SK-N-SH treated with all-trans-retinoic acid at 6 μM for 48 hours (cell line): ENCODE measurements around the gene KDM4C.

Experiments used
- ATAC-seq: fragments of 200-7000 bp; cut with Tn5 transposase; 3 replicates; pipeline ENCODE4 v1.9.1; 2020; ENCODE audit warnings: mild to moderate bottlenecking, moderate library complexity
- ARNTL ChIP-seq: fragments of 450-650 bp; formaldehyde crosslinking; IDR thresholded peaks from 2 replicates; pipeline ENCODE4 v1.5.0; 2020; ENCODE audit warnings: low read depth, mild to moderate bottlenecking, moderate library complexity, borderline replicate concordance
- CREB5 ChIP-seq: fragments of 250-450 bp; sonication (Bioruptor Pico); IDR thresholded peaks from 2 replicates; pipeline ENCODE4 v1.5.1; 2020; ENCODE audit warnings: low read depth, mild to moderate bottlenecking, moderate library complexity
- CSDC2 ChIP-seq: fragments of 250-450 bp; sonication (Bioruptor Pico); IDR thresholded peaks from 2 replicates; pipeline ENCODE4 v1.5.0; 2020; ENCODE audit warnings: mild to moderate bottlenecking, moderate library complexity
- CSRNP3 ChIP-seq: fragments of 250-450 bp; sonication (Bioruptor Pico); IDR thresholded peaks from 2 replicates; pipeline ENCODE4 v1.5.1; 2021; ENCODE audit warnings: mild to moderate bottlenecking, moderate library complexity
- ESRRG ChIP-seq: fragments of 250-450 bp; sonication (Bioruptor Pico); IDR thresholded peaks from 2 replicates; pipeline ENCODE4 v1.6.1; 2021; ENCODE audit warnings: mild to moderate bottlenecking
- GLIS3 ChIP-seq: fragments of 250-450 bp; sonication (Bioruptor Pico); IDR thresholded peaks from 2 replicates; pipeline ENCODE4 v1.5.0; 2020; ENCODE audit warnings: mild to moderate bottlenecking, moderate library complexity
- ISL1 ChIP-seq: fragments of 250-450 bp; sonication (Bioruptor Pico); IDR thresholded peaks from 2 replicates; pipeline ENCODE4 v2.1.2; 2022; ENCODE audit warnings: mild to moderate bottlenecking, moderate library complexity
- OSR1 ChIP-seq: fragments of 250-450 bp; sonication (Bioruptor Pico); IDR thresholded peaks from 2 replicates; pipeline ENCODE4 v1.8.0; 2022; ENCODE audit warnings: moderate library complexity, mild to moderate bottlenecking, inconsistent platforms
- POU6F1 ChIP-seq: fragments of 250-450 bp; sonication (Bioruptor Pico); IDR thresholded peaks from 2 replicates; pipeline ENCODE4 v1.8.0; 2021; ENCODE audit warnings: low read depth, mild to moderate bottlenecking, moderate library complexity, borderline replicate concordance
- PPARA ChIP-seq: fragments of 250-450 bp; sonication (Bioruptor Pico); IDR thresholded peaks from 2 replicates; pipeline ENCODE4 v1.5.0; 2020; ENCODE audit warnings: mild to moderate bottlenecking, borderline replicate concordance
- RARB ChIP-seq: fragments of 250-450 bp; sonication (Bioruptor Pico); IDR thresholded peaks from 2 replicates; pipeline ENCODE4 v1.8.0; 2021; ENCODE audit warnings: mild to moderate bottlenecking, moderate library complexity
- SNAI2 ChIP-seq: fragments of 250-450 bp; sonication (Bioruptor Pico); IDR thresholded peaks from 2 replicates; pipeline ENCODE4 v1.5.0; 2020; ENCODE audit warnings: mild to moderate bottlenecking, moderate library complexity
- TCF4 ChIP-seq: fragments of 250-450 bp; sonication (Bioruptor Pico); IDR thresholded peaks from 2 replicates; pipeline ENCODE4 v1.8.0; 2021; ENCODE audit warnings: mild to moderate bottlenecking, moderate library complexity, borderline replicate concordance
- TOX ChIP-seq: fragments of 250-450 bp; sonication (Bioruptor Pico); IDR thresholded peaks from 2 replicates; pipeline ENCODE4 v1.8.0; 2021; ENCODE audit warnings: mild to moderate bottlenecking, moderate library complexity, borderline replicate concordance
- TSHZ2 ChIP-seq: fragments of 250-450 bp; sonication (Bioruptor Pico); IDR thresholded peaks from 2 replicates; pipeline ENCODE4 v1.5.0; 2020; ENCODE audit warnings: mild to moderate bottlenecking, moderate library complexity
- ZFP30 ChIP-seq: fragments of 450-650 bp; formaldehyde crosslinking; IDR thresholded peaks from 2 replicates; pipeline ENCODE4 v1.5.0; 2022; ENCODE audit warnings: mild to moderate bottlenecking, moderate library complexity
- ZNF565 ChIP-seq: fragments of 450-650 bp; formaldehyde crosslinking; conservative IDR thresholded peaks from 2 replicates; pipeline ENCODE4 v1.5.0; 2020; ENCODE audit warnings: low read depth, mild to moderate bottlenecking, moderate library complexity

The KDM4C gene

GRCh38 chr9:6902423-6902822 is 144.7 kb downstream of the KDM4C start (continued):
- TF ChIP-seq CSRNP3 (no peak), CREB5 (CRISPR knock-in tag) (no peak), TCF4 (CRISPR knock-in tag) (no peak), PPARA (CRISPR knock-in tag) (no peak)

GRCh38 chr9:6904371-6904770 is 146.6 kb downstream of the KDM4C start:
- TF ChIP-seq POU6F1 (CRISPR knock-in tag) (no peak), PPARA (CRISPR knock-in tag) (no peak), SNAI2 (CRISPR knock-in tag) (no peak), GLIS3 (CRISPR knock-in tag) (no peak), ARNTL (CRISPR knock-in tag) (no peak), CSDC2 (CRISPR knock-in tag) (no peak), OSR1 (CRISPR knock-in tag) (no peak), RARB (CRISPR knock-in tag) (no peak), TCF4 (CRISPR knock-in tag) (no peak)
- TF ChIP-seq, all 23 proteins: peak for 0
- no peak for ATAC-seq

- TF ChIP-seq ZFP30 (CRISPR knock-in tag) (no peak), GLIS3 (CRISPR knock-in tag) (no peak), TOX (CRISPR knock-in tag) (no peak), PPARA (CRISPR knock-in tag) (no peak), CREB5 (CRISPR knock-in tag) (no peak), ESRRG (CRISPR knock-in tag) (no peak)
- ATAC-seq: no peak
Measured at GRCh38 chr9:6905850-6906375, 148.1 kb downstream of the KDM4C start.

- ATAC-seq: peak; percentile 77
- TF ChIP-seq CREB5 (CRISPR knock-in tag) (no peak), CSRNP3 (no peak), TSHZ2 (CRISPR knock-in tag) (no peak), ISL1 (no peak), ZNF565 (CRISPR knock-in tag) (no peak)
- TF ChIP-seq, all 23 proteins: peak for 0
Measured at GRCh38 chr9:6907772-6908381, 150.1 kb downstream of the KDM4C start.
